Psoas muscle (tissue), 8 donors: ENCODE data around the gene RBM27. TPM values are rescaled to one million over a fixed set of nuclear protein-coding genes. Genes with fewer than 3 reads are reported as not detected.
"Not testable (repeated sequence)": the region's sequence is repeated elsewhere in the genome, so short reads cannot be mapped to it uniquely, and the experiment has no call there.

ENCODE experiments used
- ATAC-seq, 4 donors: fragments of 200-7000 bp; cut with Tn5 transposase; one replicate each; pipeline ENCODE4 v1.9.1; 2020; ENCODE audit warnings: moderate library complexity in 3 of 4, mild to moderate bottlenecking in 2 of 4
- DNase-seq, 2 donors: peaks; one replicate each; pipeline ENCODE4 v3.0.0-alpha.2; 2020
- H3K27ac ChIP-seq: fragments of 200-600 bp; one replicate; pipeline ENCODE4 v1.8.0; 2022
- H3K27me3 ChIP-seq, 3 donors: fragments of 200-600 bp in 1 of 3; one replicate each; pipeline versions ENCODE4 v1.6.1 to v1.8.0; 2013 to 2022; ENCODE audit warnings: low read length in 2 of 3, mild to moderate bottlenecking in 2 of 3, moderate library complexity in 1 of 3; ENCODE audit not compliant: insufficient read depth in 3 of 3
- H3K36me3 ChIP-seq, 2 donors: fragments of 200-600 bp in 1 of 2; one replicate each; pipeline versions ENCODE4 v1.6.1 to v1.8.0; 2013 to 2022; ENCODE audit warnings: low read depth in 1 of 2, mild to moderate bottlenecking in 1 of 2, moderate library complexity in 1 of 2; ENCODE audit not compliant: insufficient read depth in 1 of 2
- H3K4me1 ChIP-seq: fragments of 200-600 bp; one replicate; pipeline ENCODE4 v1.8.0; 2022
- H3K4me3 ChIP-seq: fragments of 200-600 bp; one replicate; pipeline ENCODE4 v1.8.0; 2022; ENCODE audit warnings: mild to moderate bottlenecking
- H3K9me3 ChIP-seq: fragments of 200-600 bp; one replicate; pipeline ENCODE4 v1.8.0; 2022
- CTCF ChIP-seq: fragments of 200-600 bp; IDR thresholded peaks from one replicate; pipeline ENCODE4 v1.8.0; 2022; ENCODE audit warnings: antibody characterized with exemption
- WGBS, 3 donors: extraction: QIAGEN DNeasy Blood & Tissue Kit; methylation state at CpG; one replicate each; pipeline versions ENCODE4 v1.1.6 to v1.1.7; 2013; 5-methylcytosine and 5-hydroxymethylcytosine counted together
- intact Hi-C, 2 donors: fragments of 100-400 bp; cut with DNase I; formaldehyde crosslinking; loops; one replicate each; pipeline versions ENCODE4 v1.11.0 to v1.14.2; 2022
- polyA plus RNA-seq, 3 donors: library from polyadenylated mRNA; stranded (reverse); fragments of 200-250 nt; gene quantifications; one replicate each; pipeline ENCODE4 v1.2.3, GENCODE V29; 2013
- total RNA-seq, 4 donors: library from RNA; stranded (reverse); fragmentation: NEBNext Ultra II Directional in 2 of 4; extraction: Animal tissue kit (Norgen Biotek cat#: 25700) in 2 of 4; gene quantifications; one replicate each; pipeline versions ENCODE4 v1.2.1 to v1.2.4, GENCODE V29; 2021 to 2023
- donor health status: healthy with polysubstance abuse.
- donor health status: DM: no; HTN: no; CAD: no; lungs with moderate emphysema.
- donor health status: Bipolar disorder and iron deficiency.
- donor health status: healthy.
- donor health status: DM: yes; HTN: yes; CAD: no.
- donor health status: DM: no; HTN: no; CAD: no.
- donor health status: DM: no; HTN: no; CAD: no.
- donor health status: DM: yes; HTN: yes; CAD: no.

RBM27 gene
- total and polyA plus RNA-seq, 7 donors, result 5.7 to 17.0 (median 11.4) TPM

GRCh38 chr5:146193285-146193684 lies 10.1 kb upstream of the RBM27 start:
- intact Hi-C loops, result no loop called here
- whole genome bisulfite sequencing, 3 donors, result 74 to 90% (median 83%) methylated on average over 1 of the region's 1 CpG
- no peak for TF ChIP-seq CTCF

GRCh38 chr5:146194997-146195396 lies 8.4 kb upstream of the RBM27 start:
- intact Hi-C loops, ATAC-seq, DNase-seq, H3K36me3 ChIP-seq, H3K4me1 ChIP-seq, H3K27ac ChIP-seq, H3K27me3 ChIP-seq, H3K9me3 ChIP-seq, H3K4me3 ChIP-seq: not testable (repeated sequence)
- WGBS, 3 donors, result 92 to 94% (median 93%) methylated on average over 4 of the region's 4 CpGs

More at GRCh38 chr5:146193285-146193684, 10.1 kb upstream of the RBM27 start:
- no peak for DNase-seq
- Histone ChIP-seq H3K27ac (no peak overlapping the region), H3K27me3 (no peaks in the 10 kb centered on the region), H3K4me1 (no peaks in the 10 kb centered on the region), H3K9me3 (no peaks in the 10 kb centered on the region), H3K36me3 (no peaks in the 10 kb centered on the region), H3K4me3 (no peak overlapping the region)
- ATAC-seq, result no peak

GRCh38 chr5:146196459-146197048 lies 6.9 kb upstream of the RBM27 start:
- 94 to 95% (median 95%) methylated on average over 6 of the region's 6 CpGs for WGBS, 3 donors
- H3K4me1 ChIP-seq, result no peaks in the 10 kb centered on the region
- no peak for DNase-seq
- no peak overlapping the region for H3K27ac ChIP-seq
- no peaks in the 10 kb centered on the region for H3K9me3 ChIP-seq
- no peaks in the 10 kb centered on the region for H3K27me3 ChIP-seq
- H3K36me3 ChIP-seq, result no peaks in the 10 kb centered on the region
- no peak for TF ChIP-seq CTCF
- no peak for ATAC-seq
- H3K4me3 ChIP-seq, result no peak overlapping the region
- intact Hi-C loops, result no loop called here

- TF ChIP-seq CTCF, result no peak
- Histone ChIP-seq H3K4me3 (no peak overlapping the region), H3K27me3 (no peaks in the 10 kb centered on the region), H3K27ac (no peak overlapping the region), H3K9me3 (no peaks in the 10 kb centered on the region), H3K4me1 (peaks cover 6% of the 10 kb centered on the region), H3K36me3 (no peaks in the 10 kb centered on the region)
- ATAC-seq (no peak), DNase-seq (no peak)
- intact Hi-C loops, result no loop called here
- WGBS, 3 donors, result 35 to 45% (median 36%) methylated on average over 6 of the region's 6 CpGs
Observed at GRCh38 chr5:146199176-146199815, 4.1 kb upstream of the RBM27 start.

- ATAC-seq, H3K36me3 ChIP-seq, H3K27ac ChIP-seq, H3K9me3 ChIP-seq, DNase-seq, H3K4me3 ChIP-seq, H3K27me3 ChIP-seq: not testable (repeated sequence)
- WGBS, 3 donors, result 92 to 96% (median 94%) methylated on average over 12 of the region's 12 CpGs
- peaks cover 31% of the 10 kb centered on the region for H3K4me1 ChIP-seq
- intact Hi-C loops, result loop anchor here (2.0 kb wide), 1 partner anchor 19 kb away; the partner anchor contains the start of gene LARS1 (in 2 of the 2)
Observed at GRCh38 chr5:146201795-146202194, 1.6 kb upstream of the RBM27 start.
